Heart right ventricle (tissue), 16 donors: Measurements from ENCODE around the gene INPP5A. TPM values are rescaled to one million over a fixed set of nuclear protein-coding genes. Genes with fewer than 3 reads are reported as not detected.
A peak's percentile ranks its signal among the peaks of the same experiment; 100 is the strongest.

Experiments
- ATAC-seq, 8 donors: fragments of 200-7000 bp; cut with Tn5 transposase; one replicate each; pipeline ENCODE4 v1.9.1; 2020; ENCODE audit warnings: mild to moderate bottlenecking in 8 of 8, moderate library complexity in 8 of 8, moderate number of reproducible peaks in 1 of 8
- DNase-seq, 2 donors: peaks; one replicate each; pipeline ENCODE4 v3.0.0-alpha.2; 2020
- H3K27ac ChIP-seq, 10 donors: fragments of 200-600 bp; sonication (generic) in 2 of 10; one replicate each; pipeline versions ENCODE4 v1.5.0 to v1.8.0; 2020 to 2022; ENCODE audit warnings: mild to moderate bottlenecking in 3 of 10
- H3K27me3 ChIP-seq, 7 donors: fragments of 200-600 bp; one replicate each; pipeline ENCODE4 v1.8.0; 2021 to 2022; ENCODE audit warnings: mild to moderate bottlenecking in 2 of 7
- H3K36me3 ChIP-seq, 9 donors: fragments of 200-600 bp; sonication (generic) in 1 of 9; one replicate each; pipeline versions ENCODE4 v1.5.0 to v1.8.0; 2020 to 2022; ENCODE audit warnings: mild to moderate bottlenecking in 2 of 9
- H3K4me1 ChIP-seq, 9 donors: fragments of 200-600 bp; sonication (generic) in 1 of 9; one replicate each; pipeline versions ENCODE4 v1.5.0 to v1.8.0; 2020 to 2022; ENCODE audit warnings: mild to moderate bottlenecking in 4 of 9
- H3K4me3 ChIP-seq, 10 donors: fragments of 200-600 bp; sonication (generic) in 2 of 10; one replicate each; pipeline versions ENCODE4 v1.5.0 to v1.8.0; 2020 to 2022; ENCODE audit warnings: mild to moderate bottlenecking in 7 of 10, moderate library complexity in 2 of 10
- H3K9me3 ChIP-seq, 11 donors: fragments of 200-600 bp in 10 of 11; sonication (generic) in 2 of 11; one replicate each; pipeline versions ENCODE4 v1.5.0 to v1.8.0; 2013 to 2022; ENCODE audit warnings: mild to moderate bottlenecking in 2 of 11, control low read depth in 1 of 11, moderate library complexity in 1 of 11
- CTCF ChIP-seq, 9 donors: fragments of 200-600 bp; sonication (generic) in 2 of 9; IDR thresholded peaks; one replicate each; pipeline versions ENCODE4 v1.5.0 to v1.8.0; 2021 to 2022; ENCODE audit warnings: antibody characterized with exemption in 9 of 9, mild to moderate bottlenecking in 5 of 9, moderate library complexity in 1 of 9
- WGBS, 2 donors: extraction: QIAGEN DNeasy Blood & Tissue Kit; methylation state at CpG; one replicate each; pipeline ENCODE4 v1.1.7; 2013; ENCODE audit warnings: inconsistent platforms in 1 of 2; 5-methylcytosine and 5-hydroxymethylcytosine counted together
- intact Hi-C, 10 donors: fragments of 100-400 bp; cut with DNase I; formaldehyde crosslinking; loops; one replicate each; pipeline versions ENCODE4 v1.11.1 to v1.14.2; 2022
- polyA plus RNA-seq, 2 donors: library from polyadenylated mRNA; stranded (reverse); fragments of 200-250 nt; gene quantifications; one replicate each; pipeline ENCODE4 v1.2.3, GENCODE V29; 2013
- total RNA-seq, 10 donors: library from RNA; stranded (reverse); fragmentation: NEBNext Ultra II Directional in 3 of 10; extraction: Animal tissue kit (Norgen Biotek cat#: 25700) in 3 of 10; gene quantifications; one replicate each; pipeline versions ENCODE4 v1.2.1 to v1.2.4, GENCODE V29; 2021 to 2023
- donor health status: Arrhythmogenic right ventricular cardiomyopathy.
- donor health status: ischemic (EF 13 %, LVEDD 7.1; RV severe dilation, severe dysfunction).
- donor health status: healthy with polysubstance abuse.
- donor health status: DM: no; HTN: yes; CAD: no.
- donor health status: DM: no; HTN: no; CAD: no.
- donor health status: ischemic (EF 25% LVEDD 6.9; RV normal size, moderate dysfunction).
- donor health status: ischemic (EF 25% LVEDD 5.7; RV mildly dilated, moderate dysfunction).
- donor health status: healthy.
- donor health status: DM: yes; HTN: yes; CAD: no.
- donor health status: Ischemic cardiomyopathy.
- donor health status: ischemic (EF 35%, LVEDD 5.7; RV mildly dilated, moderate dysfunction).
- donor health status: nonischemic (EF 11% LVEDD 7.7; RV severe dilation, severe dysfunction).
- donor health status: DM: yes; HTN: yes; CAD: no.
- donor health status: PGD.
- donor health status: ischemic (EF 29% LVEDD 5.4; RV normal size, mild dysfunction).
- donor health status: nonischemic (EF 23%, LVEDD 6.1; RV moderate dilation, normal function).

INPP5A gene
- total and polyA plus RNA-seq, 12 donors, result 30.4 to 122 (median 106) TPM

DNA sequence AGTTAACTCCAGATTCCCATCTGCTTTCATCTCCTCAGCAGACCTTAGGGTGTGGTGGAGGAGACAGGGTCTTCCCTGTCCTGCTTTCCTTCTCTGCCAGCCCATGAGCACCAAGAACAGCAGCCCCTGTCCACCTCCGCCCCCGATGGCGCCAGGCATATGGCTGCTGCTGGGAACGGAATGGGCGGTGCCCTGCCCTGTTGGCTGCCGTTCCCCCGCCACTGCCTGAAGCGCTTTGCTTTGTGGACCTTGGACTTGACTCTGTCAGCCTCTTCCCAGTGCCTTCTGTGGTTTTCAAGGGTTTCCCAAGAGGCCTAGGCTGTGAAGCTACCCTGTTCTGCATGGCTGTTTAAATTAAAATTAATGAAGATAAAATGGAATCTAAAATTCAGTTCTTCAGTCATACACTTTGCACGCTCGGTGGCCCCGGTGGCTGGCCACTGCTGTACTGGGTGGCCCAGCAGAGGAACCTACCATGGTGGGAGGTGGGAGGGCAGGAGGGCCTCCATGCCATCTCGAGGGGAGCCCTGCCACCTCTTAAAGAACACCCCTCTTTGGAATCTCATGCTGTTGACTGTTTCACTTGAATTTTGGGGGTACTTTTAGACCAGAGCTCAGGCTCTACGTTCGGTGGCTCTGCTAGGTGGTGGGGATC, 169.7 kb downstream of the INPP5A start:
- DNase-seq (no peak), ATAC-seq (no peak)
- peaks cover 0 to 59% (median 25%) of the 10 kb centered on the region in 9 donors for H3K36me3 ChIP-seq

DNA sequence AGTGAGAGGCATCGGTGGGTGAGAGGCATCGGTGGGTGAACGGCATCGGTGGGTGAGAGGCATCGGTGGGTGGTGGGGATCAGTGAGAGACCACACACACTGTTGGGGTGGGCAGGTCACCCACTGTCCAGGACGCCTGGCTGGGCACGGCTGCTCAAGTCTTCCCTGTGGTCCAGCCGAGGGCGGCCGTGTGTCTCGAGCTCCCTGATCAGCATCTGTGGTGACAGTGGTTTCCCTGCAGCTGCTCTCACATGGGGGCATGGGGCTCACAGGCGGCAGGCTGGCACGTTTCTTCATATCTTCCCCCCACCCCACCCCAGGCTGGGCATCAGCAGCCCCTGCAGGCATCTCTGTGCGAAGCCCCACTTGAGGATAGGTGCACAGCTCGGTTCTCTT, 170.2 kb downstream of the INPP5A start:
- intact Hi-C loops, result no loop called here
- Histone ChIP-seq H3K27ac (no peak overlapping the region), H3K4me1 (no peaks in the 10 kb centered on the region), H3K36me3 (peaks cover 0 to 59% (median 25%) of the 10 kb centered on the region in 9 donors), H3K4me3 (no peak overlapping the region), H3K9me3 (peaks cover 0 to 24% (median 13%) of the 10 kb centered on the region in 11 donors), H3K27me3 (no peaks in the 10 kb centered on the region)
- no peak for ATAC-seq
- no peak for TF ChIP-seq CTCF (IDR thresholded peaks at IDR 0.05)
- DNase-seq, result peak in 1 of 2 donors; percentile 3
- WGBS, 2 donors, result 96% methylated on average over 15 of the region's 15 CpGs

More for the DNA sequence above, 169.7 kb downstream of the INPP5A start:
- intact Hi-C loops, result no loop called here
- Histone ChIP-seq H3K4me3 (no peak overlapping the region), H3K9me3 (peaks cover 0 to 24% (median 13%) of the 10 kb centered on the region in 11 donors), H3K27me3 (no peaks in the 10 kb centered on the region), H3K27ac (no peak overlapping the region), H3K4me1 (no peaks in the 10 kb centered on the region)
- WGBS, 2 donors, result 95 to 98% methylated on average over 14 of the region's 14 CpGs
- TF ChIP-seq CTCF (IDR thresholded peaks at IDR 0.05), result no peak

DNA sequence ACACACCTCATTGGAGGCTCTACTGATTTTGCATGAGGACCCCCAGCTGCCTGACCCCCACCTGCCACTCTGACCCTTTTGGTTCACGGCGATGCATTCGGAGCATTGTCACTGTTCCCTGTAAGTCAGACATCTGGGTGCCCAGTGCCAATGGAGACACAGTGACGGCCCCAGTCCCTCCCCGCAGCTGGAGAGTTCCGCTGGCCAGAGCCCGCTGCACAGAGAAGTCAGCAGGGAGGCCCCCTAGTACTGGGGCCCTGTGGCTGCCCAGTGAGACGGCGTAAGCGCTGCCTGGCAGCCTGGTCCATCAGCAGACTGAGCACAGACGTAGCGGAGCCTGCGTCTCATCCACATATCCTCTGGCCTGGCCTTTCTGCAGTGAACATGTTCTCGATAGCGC, 170.9 kb downstream of the INPP5A start:
- Histone ChIP-seq H3K9me3 (peaks cover 0 to 24% (median 13%) of the 10 kb centered on the region in 11 donors), H3K36me3 (peaks cover 0 to 63% (median 25%) of the 10 kb centered on the region in 9 donors), H3K4me3 (no peak overlapping the region), H3K4me1 (peaks cover 0 to 4% (median 0%) of the 10 kb centered on the region in 9 donors), H3K27ac (no peak overlapping the region), H3K27me3 (no peaks in the 10 kb centered on the region)
- peak in 1 of 2 donors; percentile 2 for DNase-seq
- 90 to 95% methylated on average over 15 of the region's 15 CpGs for WGBS, 2 donors
- TF ChIP-seq CTCF (IDR thresholded peaks at IDR 0.05), result no peak
- ATAC-seq, result no peak
- intact Hi-C loops, result no loop called here

GRCh38 chr10:132708936-132709335, 171.3 kb downstream of the INPP5A start:
- DNase-seq (peak in 1 of 2 donors; percentile 1), ATAC-seq (no peak)
- Histone ChIP-seq H3K27me3 (no peaks in the 10 kb centered on the region), H3K36me3 (peaks cover 0 to 66% (median 25%) of the 10 kb centered on the region in 9 donors), H3K9me3 (peaks cover 0 to 24% (median 13%) of the 10 kb centered on the region in 11 donors), H3K4me3 (no peak overlapping the region), H3K4me1 (peaks cover 0 to 9% (median 0%) of the 10 kb centered on the region in 9 donors), H3K27ac (no peak overlapping the region)
- WGBS, 2 donors, result 79 to 92% methylated on average over 4 of the region's 4 CpGs
- intact Hi-C loops, result no loop called here
- TF ChIP-seq CTCF (IDR thresholded peaks at IDR 0.05), result no peak
